K562 (cell line): Measurements from ENCODE around the gene PTOV1. TPM values are rescaled to one million over a fixed set of nuclear protein-coding genes. Genes with fewer than 3 reads are reported as not detected.

Experiments
- ATF3 ChIP-seq, 2 experiments: fragments of 450-650 bp in 1 of 2; sonication (generic) in 1 of 2; formaldehyde crosslinking in 1 of 2; IDR thresholded peaks in 1 of 2; conservative IDR thresholded peaks in 1 of 2; 2 replicates each; pipeline versions ENCODE4 v1.6.1 to v1.8.1; 2016 to 2023; ENCODE audit warnings: mild to moderate bottlenecking in 2 of 2, moderate library complexity in 2 of 2, inconsistent platforms in 1 of 2, missing genetic modification reagents in 1 of 2
- CC2D1A ChIP-seq: fragments of 450-650 bp; IDR thresholded peaks from 2 replicates; pipeline ENCODE4 v1.6.1; 2017; ENCODE audit warnings: mild to moderate bottlenecking
- FOXA1 ChIP-seq: fragments of 450-650 bp; IDR thresholded peaks from 2 replicates; pipeline ENCODE4 v1.6.1; 2016; ENCODE audit warnings: mild to moderate bottlenecking, borderline replicate concordance
- FOXM1 ChIP-seq, 2 experiments: fragments of 450-650 bp in 1 of 2; sonication (generic) in 1 of 2; formaldehyde crosslinking in 1 of 2; IDR thresholded peaks; 2 replicates each; pipeline versions ENCODE4 v1.6.1 to v1.9.0; 2017 to 2022; ENCODE audit warnings: low read depth in 2 of 2, mild to moderate bottlenecking in 2 of 2, missing genetic modification reagents in 1 of 2, moderate library complexity in 1 of 2
- GABPB1 ChIP-seq: sonication (generic); formaldehyde crosslinking; IDR thresholded peaks from 2 replicates; pipeline ENCODE4 v1.8.0; 2022; ENCODE audit warnings: mild to moderate bottlenecking, missing genetic modification reagents
- GATA2 ChIP-seq: sonication (generic); formaldehyde crosslinking; IDR thresholded peaks from 2 replicates; pipeline ENCODE4 v1.4.0; 2020; ENCODE audit warnings: mild to moderate bottlenecking, missing genetic modification reagents
- KLF1 ChIP-seq: fragments of 450-650 bp; IDR thresholded peaks from 2 replicates; pipeline ENCODE4 v1.6.1; 2016; ENCODE audit warnings: missing genetic modification characterization, missing compliant biosample characterization
- L3MBTL2 ChIP-seq: fragments of 450-650 bp; IDR thresholded peaks from 2 replicates; pipeline ENCODE4 v1.6.1; 2016; ENCODE audit warnings: mild to moderate bottlenecking, moderate library complexity
- MCM2 ChIP-seq: fragments of 450-650 bp; IDR thresholded peaks from 2 replicates; pipeline ENCODE4 v1.6.1; 2017; ENCODE audit warnings: low read depth, mild to moderate bottlenecking
- MEF2A ChIP-seq: IDR thresholded peaks from 2 replicates; pipeline ENCODE4 v1.6.1; 2011; ENCODE audit warnings: low read depth, mild to moderate bottlenecking, low read length, moderate library complexity; ENCODE audit not compliant: control insufficient read depth
- PTRF ChIP-seq: fragments of 450-650 bp; IDR thresholded peaks from 2 replicates; pipeline ENCODE4 v1.6.1; 2016; ENCODE audit warnings: mild to moderate bottlenecking, missing genetic modification characterization, missing compliant biosample characterization
- SMAD4 ChIP-seq: fragments of 250-450 bp; sonication (Bioruptor Pico); conservative IDR thresholded peaks from 2 replicates; pipeline ENCODE4 v1.8.0; 2021; ENCODE audit warnings: inconsistent platforms, mild to moderate bottlenecking, moderate library complexity
- ZFPM2 ChIP-seq: fragments of 250-450 bp; sonication (Bioruptor Pico); IDR thresholded peaks from 2 replicates; pipeline ENCODE4 v1.5.1; 2022; ENCODE audit warnings: mild to moderate bottlenecking
- ZNF431 ChIP-seq: sonication (generic); formaldehyde crosslinking; IDR thresholded peaks from 2 replicates; pipeline ENCODE4 v1.8.0; 2022; ENCODE audit warnings: mild to moderate bottlenecking, missing genetic modification reagents
- polyA plus RNA-seq, 8 experiments: library from polyadenylated mRNA; depleted of rRNA in 4 of 8; stranded (reverse) in 5 of 8; unstranded in 3 of 8; fragments of >200 nt; fragmentation: Nextera tagmentation in 2 of 8; fragmentation: Illumina TruSeq in 1 of 8; extraction: Ambion mirVana in 2 of 8; extraction: Trizol in 1 of 8; gene quantifications; 2 replicates each; pipeline versions ENCODE4 v1.2.1 to v1.2.3, GENCODE V29; 2011 to 2014; ENCODE audit warnings: inconsistent platforms in 1 of 8, missing spikeins in 1 of 8
- total RNA-seq, 7 experiments: library from RNA; depleted of rRNA in 6 of 7; stranded (reverse); fragments of >200 nt in 6 of 7; fragmentation: Illumina TruSeq in 2 of 7; extraction: Trizol in 2 of 7; gene quantifications; 2 replicates each; pipeline versions ENCODE4 v1.2.1 to v1.2.3, GENCODE V29; 2011 to 2021; ENCODE audit warnings: low replicate concordance in 1 of 7
- TF ChIP-seq, protein P1 (sequence below), 2 experiments: fragments of 450-650 bp; formaldehyde crosslinking in 1 of 2; IDR thresholded peaks; 2 replicates each; pipeline versions ENCODE4 v1.4.0 to v1.6.1; 2014 to 2020; ENCODE audit warnings: mild to moderate bottlenecking in 2 of 2, borderline replicate concordance in 1 of 2, low read depth in 1 of 2
- TF ChIP-seq, protein P2 (sequence below): fragments of 250-450 bp; sonication (Bioruptor Pico); IDR thresholded peaks from 2 replicates; pipeline ENCODE4 v1.8.0; 2021; ENCODE audit warnings: mild to moderate bottlenecking, moderate library complexity

The PTOV1 gene
- total and polyA plus RNA-seq, 9 of the 15 experiments (the other 6 are each of a cell fraction or from before 2014, with no cell fraction given): 4.9 to 169 (median 43.5) TPM

- TF ChIP-seq, protein P1, sequence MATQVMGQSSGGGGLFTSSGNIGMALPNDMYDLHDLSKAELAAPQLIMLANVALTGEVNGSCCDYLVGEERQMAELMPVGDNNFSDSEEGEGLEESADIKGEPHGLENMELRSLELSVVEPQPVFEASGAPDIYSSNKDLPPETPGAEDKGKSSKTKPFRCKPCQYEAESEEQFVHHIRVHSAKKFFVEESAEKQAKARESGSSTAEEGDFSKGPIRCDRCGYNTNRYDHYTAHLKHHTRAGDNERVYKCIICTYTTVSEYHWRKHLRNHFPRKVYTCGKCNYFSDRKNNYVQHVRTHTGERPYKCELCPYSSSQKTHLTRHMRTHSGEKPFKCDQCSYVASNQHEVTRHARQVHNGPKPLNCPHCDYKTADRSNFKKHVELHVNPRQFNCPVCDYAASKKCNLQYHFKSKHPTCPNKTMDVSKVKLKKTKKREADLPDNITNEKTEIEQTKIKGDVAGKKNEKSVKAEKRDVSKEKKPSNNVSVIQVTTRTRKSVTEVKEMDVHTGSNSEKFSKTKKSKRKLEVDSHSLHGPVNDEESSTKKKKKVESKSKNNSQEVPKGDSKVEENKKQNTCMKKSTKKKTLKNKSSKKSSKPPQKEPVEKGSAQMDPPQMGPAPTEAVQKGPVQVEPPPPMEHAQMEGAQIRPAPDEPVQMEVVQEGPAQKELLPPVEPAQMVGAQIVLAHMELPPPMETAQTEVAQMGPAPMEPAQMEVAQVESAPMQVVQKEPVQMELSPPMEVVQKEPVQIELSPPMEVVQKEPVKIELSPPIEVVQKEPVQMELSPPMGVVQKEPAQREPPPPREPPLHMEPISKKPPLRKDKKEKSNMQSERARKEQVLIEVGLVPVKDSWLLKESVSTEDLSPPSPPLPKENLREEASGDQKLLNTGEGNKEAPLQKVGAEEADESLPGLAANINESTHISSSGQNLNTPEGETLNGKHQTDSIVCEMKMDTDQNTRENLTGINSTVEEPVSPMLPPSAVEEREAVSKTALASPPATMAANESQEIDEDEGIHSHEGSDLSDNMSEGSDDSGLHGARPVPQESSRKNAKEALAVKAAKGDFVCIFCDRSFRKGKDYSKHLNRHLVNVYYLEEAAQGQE (IDR thresholded peaks at IDR 0.05; ENCODE audit: borderline replicate concordance): peak; percentile 71
- TF ChIP-seq, protein P1 (CRISPR knock-in tag; IDR thresholded peaks at IDR 0.05; ENCODE audit: low read depth): no peak
- peak; percentile 70; the same call in 1 of the 2 replicates for TF ChIP-seq L3MBTL2
- no peak for TF ChIP-seq PTRF (tag)
- TF ChIP-seq SMAD4 (CRISPR knock-in tag): no peak; the same call in 1 of the 2 replicates
- TF ChIP-seq, protein P2, sequence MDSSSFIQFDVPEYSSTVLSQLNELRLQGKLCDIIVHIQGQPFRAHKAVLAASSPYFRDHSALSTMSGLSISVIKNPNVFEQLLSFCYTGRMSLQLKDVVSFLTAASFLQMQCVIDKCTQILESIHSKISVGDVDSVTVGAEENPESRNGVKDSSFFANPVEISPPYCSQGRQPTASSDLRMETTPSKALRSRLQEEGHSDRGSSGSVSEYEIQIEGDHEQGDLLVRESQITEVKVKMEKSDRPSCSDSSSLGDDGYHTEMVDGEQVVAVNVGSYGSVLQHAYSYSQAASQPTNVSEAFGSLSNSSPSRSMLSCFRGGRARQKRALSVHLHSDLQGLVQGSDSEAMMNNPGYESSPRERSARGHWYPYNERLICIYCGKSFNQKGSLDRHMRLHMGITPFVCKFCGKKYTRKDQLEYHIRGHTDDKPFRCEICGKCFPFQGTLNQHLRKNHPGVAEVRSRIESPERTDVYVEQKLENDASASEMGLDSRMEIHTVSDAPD (CRISPR knock-in tag): no peak
- no peak for TF ChIP-seq FOXA1
- peak; percentile 71; the same call in 1 of the 2 replicates for TF ChIP-seq KLF1 (tag)
- TF ChIP-seq ZNF431 (CRISPR knock-in tag): no peak
- no peak for TF ChIP-seq GATA2 (CRISPR knock-in tag)
- TF ChIP-seq FOXM1 (IDR thresholded peaks at IDR 0.05; ENCODE audit: low read depth): no peak
- TF ChIP-seq FOXM1 (CRISPR knock-in tag; IDR thresholded peaks at IDR 0.05; ENCODE audit: low read depth): no peak
- peak; percentile 95 for TF ChIP-seq GABPB1 (CRISPR knock-in tag)
- TF ChIP-seq MCM2: no peak
- peak; percentile 64 for TF ChIP-seq ATF3 (IDR thresholded peaks at IDR 0.05)
- TF ChIP-seq ATF3 (CRISPR knock-in tag; conservative IDR thresholded peaks at IDR 0.05): peak; percentile 73; the same call in 1 of the 2 replicates
- no peak for TF ChIP-seq CC2D1A
- TF ChIP-seq ZFPM2 (CRISPR knock-in tag): no peak
- no peak for TF ChIP-seq MEF2A
Measured at GRCh38 chr19:49866933-49867782, 16.2 kb downstream of the PTOV1 start, which contains the start of gene PNKP (continued).
